Neural crest cell (in vitro differentiated cells): ENCODE measurements around the gene TOMM7. TPM values are rescaled to one million over a fixed set of nuclear protein-coding genes. Genes with fewer than 3 reads are reported as not detected.

ENCODE experiments used
- DNase-seq: peaks from one replicate; pipeline ENCODE4 v3.0.0; 2021; ENCODE audit warnings: low read depth, mixed read lengths, low spot score
- H3K27ac Mint-ChIP-seq: one replicate; pipeline ENCODE4 v1.8.0; 2021; ENCODE audit warnings: mild to moderate bottlenecking, mixed read lengths; ENCODE audit not compliant: unreplicated experiment
- H3K27me3 Mint-ChIP-seq: 2 replicates; pipeline ENCODE4 v1.8.0; 2021; ENCODE audit warnings: low read depth, mild to moderate bottlenecking, mixed read lengths
- H3K36me3 Mint-ChIP-seq: 2 replicates; pipeline ENCODE4 v1.8.0; 2021; ENCODE audit warnings: low read depth, mild to moderate bottlenecking, mixed read lengths
- H3K4me1 Mint-ChIP-seq: 2 replicates; pipeline ENCODE4 v1.8.0; 2021; ENCODE audit warnings: mixed read lengths
- H3K4me3 Mint-ChIP-seq: one replicate; pipeline ENCODE4 v1.8.0; 2021; ENCODE audit warnings: mild to moderate bottlenecking, mixed read lengths
- H3K9me3 Mint-ChIP-seq: 2 replicates; pipeline ENCODE4 v1.8.0; 2021; ENCODE audit warnings: mixed read lengths
- total RNA-seq: library from RNA; stranded (reverse); gene quantifications from 2 replicates; pipeline ENCODE4 v1.2.1, GENCODE V29; 2021
- TF ChIP-seq, protein P1 (sequence below): fragments of 200-600 bp; sonication (generic); conservative IDR thresholded peaks from 2 replicates; pipeline ENCODE4 v1.5.0; 2021; ENCODE audit warnings: antibody characterized with exemption, mild to moderate bottlenecking

TOMM7 gene
- total RNA-seq, 1 donor from 2014 or later: 179 TPM

DNA sequence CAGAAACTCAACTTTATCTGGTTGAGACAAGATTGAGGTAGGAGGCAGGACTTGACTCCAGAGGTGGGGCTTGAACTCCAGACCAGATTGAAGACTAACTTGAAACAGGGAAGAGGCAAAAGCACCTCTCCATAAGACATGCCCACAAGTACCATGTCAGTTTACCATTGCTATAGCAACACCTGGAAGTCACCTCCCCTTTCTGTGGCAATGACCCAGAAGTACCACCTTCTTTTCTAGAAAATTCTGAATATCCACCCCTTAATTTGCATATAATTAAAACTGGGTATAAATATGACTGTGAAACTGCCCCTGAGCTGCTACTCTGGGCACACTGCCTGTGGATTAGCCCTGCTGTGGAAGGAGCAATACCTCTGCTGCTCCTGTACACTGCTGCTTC is 4.9 kb upstream of the TOMM7 start:
- no peak overlapping the region for H3K27ac Mint-ChIP-seq
- TF ChIP-seq, protein P1, sequence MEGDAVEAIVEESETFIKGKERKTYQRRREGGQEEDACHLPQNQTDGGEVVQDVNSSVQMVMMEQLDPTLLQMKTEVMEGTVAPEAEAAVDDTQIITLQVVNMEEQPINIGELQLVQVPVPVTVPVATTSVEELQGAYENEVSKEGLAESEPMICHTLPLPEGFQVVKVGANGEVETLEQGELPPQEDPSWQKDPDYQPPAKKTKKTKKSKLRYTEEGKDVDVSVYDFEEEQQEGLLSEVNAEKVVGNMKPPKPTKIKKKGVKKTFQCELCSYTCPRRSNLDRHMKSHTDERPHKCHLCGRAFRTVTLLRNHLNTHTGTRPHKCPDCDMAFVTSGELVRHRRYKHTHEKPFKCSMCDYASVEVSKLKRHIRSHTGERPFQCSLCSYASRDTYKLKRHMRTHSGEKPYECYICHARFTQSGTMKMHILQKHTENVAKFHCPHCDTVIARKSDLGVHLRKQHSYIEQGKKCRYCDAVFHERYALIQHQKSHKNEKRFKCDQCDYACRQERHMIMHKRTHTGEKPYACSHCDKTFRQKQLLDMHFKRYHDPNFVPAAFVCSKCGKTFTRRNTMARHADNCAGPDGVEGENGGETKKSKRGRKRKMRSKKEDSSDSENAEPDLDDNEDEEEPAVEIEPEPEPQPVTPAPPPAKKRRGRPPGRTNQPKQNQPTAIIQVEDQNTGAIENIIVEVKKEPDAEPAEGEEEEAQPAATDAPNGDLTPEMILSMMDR: no peak
- no peak for DNase-seq
- H3K9me3 Mint-ChIP-seq: no peaks in the 10 kb centered on the region
- H3K4me1 Mint-ChIP-seq: peaks cover 7% of the 10 kb centered on the region
- no peaks in the 10 kb centered on the region for H3K36me3 Mint-ChIP-seq
- peak overlapping the region; percentile 31 for H3K4me3 Mint-ChIP-seq
- H3K27me3 Mint-ChIP-seq: peaks cover 30% of the 10 kb centered on the region

DNA sequence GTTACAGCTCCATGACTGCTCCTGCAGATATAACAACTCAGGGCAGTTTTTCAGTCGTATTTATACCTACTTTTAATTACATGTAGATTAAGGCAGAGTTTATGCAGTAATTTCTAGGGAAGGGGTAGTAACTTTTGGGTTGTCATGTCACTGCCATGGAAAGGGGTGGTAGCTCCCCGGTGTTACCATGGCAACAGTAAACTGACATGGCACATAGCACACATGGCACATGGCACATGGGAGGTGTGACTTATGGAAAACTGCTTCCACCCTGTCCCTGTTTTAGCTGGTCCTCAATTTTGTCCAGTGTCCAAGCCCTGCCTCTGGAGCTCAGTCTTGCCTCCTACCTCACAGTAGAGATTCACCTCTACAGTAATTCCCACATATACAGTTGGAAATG is 3.9 kb upstream of the TOMM7 start:
- Mint-ChIP-seq H3K4me3 (no peak overlapping the region), H3K36me3 (no peaks in the 10 kb centered on the region)

GRCh38 chr7:22824760-22825159 is 2.1 kb upstream of the TOMM7 start:
- peaks cover 30% of the 10 kb centered on the region for H3K27me3 Mint-ChIP-seq
- no peak for DNase-seq
- TF ChIP-seq, protein P1: no peak
- H3K4me3 Mint-ChIP-seq: peak overlapping the region; percentile 44
- H3K9me3 Mint-ChIP-seq: no peaks in the 10 kb centered on the region
- no peak overlapping the region for H3K27ac Mint-ChIP-seq
- H3K4me1 Mint-ChIP-seq: peaks cover 20% of the 10 kb centered on the region
- H3K36me3 Mint-ChIP-seq: peaks cover 3% of the 10 kb centered on the region

More for the DNA sequence above, 3.9 kb upstream of the TOMM7 start:
- Mint-ChIP-seq H3K4me1 (peaks cover 9% of the 10 kb centered on the region), H3K27ac (no peak overlapping the region), H3K9me3 (no peaks in the 10 kb centered on the region), H3K27me3 (peaks cover 30% of the 10 kb centered on the region)
- DNase-seq: no peak
- TF ChIP-seq, protein P1: no peak

DNA sequence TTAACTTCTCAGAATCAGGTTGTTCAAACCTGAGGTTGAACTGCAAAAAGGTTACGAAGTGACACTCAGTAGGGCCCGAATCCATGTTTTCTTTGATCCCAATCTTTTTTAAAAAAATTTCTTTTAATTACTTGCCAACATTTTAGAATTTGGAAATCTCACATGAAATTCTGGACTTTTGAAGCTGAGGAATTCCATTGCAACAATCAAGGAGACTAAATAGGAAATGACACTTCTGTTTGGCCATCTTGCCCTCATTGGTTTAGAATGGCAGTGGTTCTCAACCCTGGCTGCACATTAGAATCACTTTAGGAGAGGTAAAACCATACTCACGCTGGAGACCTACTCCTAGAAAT is 471 bp upstream of the TOMM7 start:
- Mint-ChIP-seq H3K4me3 (peak overlapping the region; percentile 99), H3K27ac (no peak overlapping the region), H3K27me3 (peaks cover 30% of the 10 kb centered on the region), H3K36me3 (peaks cover 3% of the 10 kb centered on the region), H3K9me3 (no peaks in the 10 kb centered on the region), H3K4me1 (peaks cover 26% of the 10 kb centered on the region)
- no peak for DNase-seq
- TF ChIP-seq, protein P1: no peak

GRCh38 chr7:22821702-22822485 is 755 bp downstream of the TOMM7 start:
- Mint-ChIP-seq H3K4me3 (peak overlapping the region; percentile 99), H3K27me3 (peaks cover 22% of the 10 kb centered on the region), H3K4me1 (peaks cover 26% of the 10 kb centered on the region), H3K36me3 (peaks cover 3% of the 10 kb centered on the region), H3K9me3 (no peaks in the 10 kb centered on the region), H3K27ac (peak overlapping the region; percentile 99)
- TF ChIP-seq, protein P1: no peak
- DNase-seq: no peak
